ENCODE data around the gene LSM2. TPM values are rescaled to one million over a fixed set of nuclear protein-coding genes. Genes with fewer than 3 reads are reported as not detected.
"Not testable (repeated sequence)": the region's sequence is repeated elsewhere in the genome, so short reads cannot be mapped to it uniquely, and the experiment has no call there.

The LSM2 gene
- total RNA-seq, 1 donor from 2014 or later = 89.0 TPM

DNA sequence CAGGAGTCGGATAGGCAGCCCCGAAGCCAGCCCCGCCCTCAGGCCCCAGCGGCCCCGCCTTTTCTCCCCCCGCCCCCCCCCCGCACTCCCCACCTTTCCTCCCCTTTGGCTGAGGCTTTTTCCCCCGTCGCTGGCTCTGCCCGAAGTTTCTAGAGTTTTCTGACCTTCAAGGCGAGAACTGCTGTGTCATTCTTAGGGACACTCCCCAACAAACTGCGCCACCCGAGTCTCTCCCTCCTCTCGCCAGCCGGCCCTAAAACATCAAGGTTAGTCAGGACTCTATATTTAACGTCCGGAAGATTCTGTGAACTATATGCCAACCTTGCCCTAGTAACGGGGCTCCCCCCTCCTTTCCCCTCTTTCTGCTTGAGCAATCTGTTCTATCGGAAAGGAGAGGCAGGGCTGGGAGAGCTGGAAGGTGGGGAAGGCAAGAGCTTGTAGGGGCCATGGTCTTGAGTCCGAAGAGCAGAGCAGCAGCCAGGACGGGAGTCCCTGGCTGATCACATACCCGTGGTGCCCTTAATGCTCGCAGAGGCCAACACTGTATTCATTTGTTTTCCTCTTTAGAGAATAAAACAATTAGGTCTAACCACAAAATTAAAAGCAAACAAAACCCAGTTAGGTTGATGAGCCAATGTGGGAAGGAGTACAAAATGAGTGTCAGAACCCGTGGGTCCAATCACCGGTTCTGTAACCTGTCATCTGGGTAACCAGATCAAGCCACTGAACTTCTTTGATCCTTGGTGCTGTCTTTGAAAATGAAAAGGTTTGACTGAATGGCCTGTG lies 15.5 kb upstream of the LSM2 start:
- TF ChIP-seq, protein P1, sequence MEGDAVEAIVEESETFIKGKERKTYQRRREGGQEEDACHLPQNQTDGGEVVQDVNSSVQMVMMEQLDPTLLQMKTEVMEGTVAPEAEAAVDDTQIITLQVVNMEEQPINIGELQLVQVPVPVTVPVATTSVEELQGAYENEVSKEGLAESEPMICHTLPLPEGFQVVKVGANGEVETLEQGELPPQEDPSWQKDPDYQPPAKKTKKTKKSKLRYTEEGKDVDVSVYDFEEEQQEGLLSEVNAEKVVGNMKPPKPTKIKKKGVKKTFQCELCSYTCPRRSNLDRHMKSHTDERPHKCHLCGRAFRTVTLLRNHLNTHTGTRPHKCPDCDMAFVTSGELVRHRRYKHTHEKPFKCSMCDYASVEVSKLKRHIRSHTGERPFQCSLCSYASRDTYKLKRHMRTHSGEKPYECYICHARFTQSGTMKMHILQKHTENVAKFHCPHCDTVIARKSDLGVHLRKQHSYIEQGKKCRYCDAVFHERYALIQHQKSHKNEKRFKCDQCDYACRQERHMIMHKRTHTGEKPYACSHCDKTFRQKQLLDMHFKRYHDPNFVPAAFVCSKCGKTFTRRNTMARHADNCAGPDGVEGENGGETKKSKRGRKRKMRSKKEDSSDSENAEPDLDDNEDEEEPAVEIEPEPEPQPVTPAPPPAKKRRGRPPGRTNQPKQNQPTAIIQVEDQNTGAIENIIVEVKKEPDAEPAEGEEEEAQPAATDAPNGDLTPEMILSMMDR (IDR thresholded peaks at IDR 0.05; ENCODE audit: insufficient read depth, low read length, poor library complexity, severe bottlenecking) = no peak
- H3K27me3 ChIP-seq (ENCODE audit: control insufficient read depth, insufficient read depth, low read length) = no peaks in the 10 kb centered on the region
- no peaks in the 10 kb centered on the region for H3K36me3 ChIP-seq (ENCODE audit: control insufficient read depth, insufficient read depth, low read length)
- H3K4me3 ChIP-seq (ENCODE audit: low read depth, low read length) = peak overlapping the region; percentile 31
- no peak for DNase-seq (ENCODE audit: low read depth)

GRCh38 chr6:31821301-31822035 lies 14.7 kb upstream of the LSM2 start:
- TF ChIP-seq, protein P1 (IDR thresholded peaks at IDR 0.05; ENCODE audit: insufficient read depth, low read length, poor library complexity, severe bottlenecking) = no peak
- peak overlapping the region; percentile 31 for H3K4me3 ChIP-seq (ENCODE audit: low read depth, low read length)
- H3K27me3 ChIP-seq (ENCODE audit: control insufficient read depth, insufficient read depth, low read length) = no peaks in the 10 kb centered on the region
- no peaks in the 10 kb centered on the region for H3K36me3 ChIP-seq (ENCODE audit: control insufficient read depth, insufficient read depth, low read length)
- no peak for DNase-seq (ENCODE audit: low read depth)

- not testable (repeated sequence) for H3K4me3 ChIP-seq (ENCODE audit: low read depth, low read length); H3K27me3 ChIP-seq (ENCODE audit: control insufficient read depth, insufficient read depth, low read length); DNase-seq (ENCODE audit: low read depth); H3K36me3 ChIP-seq (ENCODE audit: control insufficient read depth, insufficient read depth, low read length)
These were observed 13.6 kb upstream of the LSM2 start for GRCh38 chr6:31820399-31820798.

DNA sequence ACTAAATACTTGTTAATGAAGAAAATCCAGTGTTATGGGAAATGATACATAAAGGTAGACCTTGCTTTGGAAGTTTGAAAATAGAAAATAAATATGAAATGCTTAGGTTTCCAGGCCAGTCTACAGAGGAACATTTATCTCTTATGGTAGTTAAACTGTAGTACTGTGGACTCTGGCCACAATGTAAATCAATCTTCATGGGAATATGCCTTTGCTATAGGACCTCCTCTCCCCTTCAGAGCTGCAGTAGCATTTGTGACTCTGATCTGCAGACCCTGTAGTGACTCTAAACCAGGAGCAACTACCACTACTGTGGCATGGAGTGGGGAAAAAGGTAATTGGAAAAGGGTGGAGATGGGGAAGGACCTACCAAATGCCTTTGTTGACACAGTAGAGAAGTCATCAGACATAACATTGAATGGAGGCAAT lies 13.1 kb upstream of the LSM2 start:
- H3K4me3 ChIP-seq (ENCODE audit: low read depth, low read length) = no peak overlapping the region
- TF ChIP-seq, protein P1 (IDR thresholded peaks at IDR 0.05; ENCODE audit: insufficient read depth, low read length, poor library complexity, severe bottlenecking) = no peak
- no peaks in the 10 kb centered on the region for H3K27me3 ChIP-seq (ENCODE audit: control insufficient read depth, insufficient read depth, low read length)
- no peak for DNase-seq (ENCODE audit: low read depth)
- H3K36me3 ChIP-seq (ENCODE audit: control insufficient read depth, insufficient read depth, low read length) = no peaks in the 10 kb centered on the region

DNA sequence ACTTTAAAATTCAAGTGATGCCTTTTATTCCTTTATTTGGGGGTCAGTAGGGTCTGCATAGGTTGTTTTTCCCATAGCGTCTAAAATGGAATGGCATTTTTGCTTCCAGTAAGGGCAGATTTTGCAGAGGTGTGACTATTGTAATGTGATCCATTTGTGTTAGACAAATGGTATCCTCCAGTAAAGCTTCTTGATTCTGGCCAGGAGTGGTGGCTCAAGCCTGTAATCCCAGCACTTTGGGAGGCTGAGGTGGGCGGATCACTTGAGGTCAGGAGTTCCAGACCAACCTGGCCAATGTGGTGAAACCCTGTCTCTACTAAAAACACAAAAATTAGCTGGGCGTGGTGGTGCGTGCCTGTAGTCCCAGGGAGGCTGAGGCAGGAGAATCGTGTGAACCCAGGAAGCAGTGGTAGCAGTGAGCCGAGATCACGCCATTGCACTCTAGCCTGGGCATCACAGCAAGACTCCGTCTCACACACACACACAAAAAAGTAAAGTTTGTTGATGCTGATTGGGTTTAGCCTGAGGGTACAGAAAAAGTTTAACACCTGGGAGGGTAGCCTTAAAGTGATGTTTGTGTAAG lies 11.3 kb upstream of the LSM2 start:
- H3K4me3 ChIP-seq (ENCODE audit: low read depth, low read length); DNase-seq (ENCODE audit: low read depth); H3K27me3 ChIP-seq (ENCODE audit: control insufficient read depth, insufficient read depth, low read length); H3K36me3 ChIP-seq (ENCODE audit: control insufficient read depth, insufficient read depth, low read length): not testable (repeated sequence)

GRCh38 chr6:31817133-31817928 lies 10.6 kb upstream of the LSM2 start:
- not testable (repeated sequence) for H3K27me3 ChIP-seq (ENCODE audit: control insufficient read depth, insufficient read depth, low read length); H3K36me3 ChIP-seq (ENCODE audit: control insufficient read depth, insufficient read depth, low read length); DNase-seq (ENCODE audit: low read depth)
- H3K4me3 ChIP-seq (ENCODE audit: low read depth, low read length) = peak overlapping the region; percentile 37

All from kidney epithelial cell (primary cell).